CD4-positive, alpha-beta T cell treated with Interleukin-1 beta for 1 hour (primary cell): Measurements from ENCODE around the gene PUM1.

Source experiments
- DNase-seq, 2 donors: peaks; one replicate each; pipeline ENCODE4 v3.0.0-alpha.2; 2020 to 2022

PUM1 gene

DNA sequence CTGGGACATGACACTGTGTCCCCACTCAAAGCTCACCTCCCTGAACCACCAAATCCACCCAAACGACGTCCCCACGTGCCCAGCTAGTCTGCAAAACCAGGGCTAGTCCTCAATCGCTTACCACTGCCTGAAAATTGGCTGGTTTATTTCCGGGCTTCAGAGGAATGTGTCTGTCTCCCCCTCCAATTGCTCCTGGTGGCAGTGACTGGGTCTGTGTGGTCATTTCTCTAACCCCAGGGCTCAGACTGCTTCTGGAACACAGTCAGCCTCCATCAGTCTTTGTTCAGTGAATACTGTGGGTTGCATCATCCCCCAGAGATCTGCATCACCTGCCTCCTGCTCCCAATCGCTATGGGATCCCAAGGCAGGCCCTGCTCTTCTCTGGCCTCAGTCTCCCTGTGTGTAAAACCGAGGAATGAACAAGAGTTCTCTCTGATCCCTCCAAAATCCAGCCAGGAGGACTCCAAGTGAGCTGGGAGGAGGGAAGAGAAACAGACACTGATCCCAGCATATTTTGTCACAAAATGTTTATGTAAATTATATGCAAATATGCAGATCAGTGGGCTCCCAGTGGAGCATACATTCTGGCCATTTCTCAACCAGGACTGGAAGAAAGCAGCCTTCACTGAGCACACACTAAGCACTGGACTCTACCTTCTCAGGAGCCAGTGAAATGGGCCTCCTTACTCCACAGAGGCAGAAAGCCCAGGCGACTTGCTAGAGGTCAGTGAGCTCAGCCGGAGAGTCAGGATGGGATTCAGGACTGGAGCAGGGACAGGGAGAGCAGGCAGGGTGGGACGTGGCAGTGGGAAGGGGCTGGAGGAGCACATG lies 177.8 kb downstream of the PUM1 start:
- no peak for DNase-seq

DNA sequence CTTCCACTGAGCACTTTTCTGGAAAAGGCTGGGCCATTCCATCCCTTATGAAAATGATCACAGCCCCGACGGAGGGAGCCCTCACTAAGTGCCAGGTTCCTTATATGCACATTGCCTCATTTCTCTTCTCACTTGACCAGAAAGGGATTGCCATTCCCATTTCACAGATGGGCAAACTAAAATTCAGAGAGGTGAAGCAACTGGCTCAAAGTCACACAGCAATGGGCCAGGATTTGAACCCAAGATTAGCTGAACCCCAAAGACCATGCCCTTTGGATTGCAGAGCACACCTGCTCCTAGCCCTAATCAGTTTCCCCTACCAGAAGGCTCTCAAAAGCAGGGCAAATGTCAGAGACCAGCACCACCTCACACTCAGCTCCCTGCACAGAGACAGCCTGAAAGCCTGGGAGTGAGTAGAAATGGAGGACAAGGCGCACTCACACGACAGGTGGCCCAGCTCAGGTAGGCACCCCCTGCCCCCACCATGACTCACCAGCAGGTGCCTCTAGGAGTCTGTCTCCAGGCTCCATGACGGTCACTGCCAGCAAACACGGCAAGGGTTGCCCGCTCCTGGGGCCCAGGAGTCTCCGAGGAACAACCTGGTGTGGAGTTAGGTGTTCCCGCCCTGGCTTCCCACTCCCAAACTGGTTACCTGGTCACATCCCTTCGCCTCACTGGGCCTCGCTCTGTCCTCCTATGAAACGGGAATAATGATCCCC lies 178.6 kb downstream of the PUM1 start:
- no peak for DNase-seq

DNA sequence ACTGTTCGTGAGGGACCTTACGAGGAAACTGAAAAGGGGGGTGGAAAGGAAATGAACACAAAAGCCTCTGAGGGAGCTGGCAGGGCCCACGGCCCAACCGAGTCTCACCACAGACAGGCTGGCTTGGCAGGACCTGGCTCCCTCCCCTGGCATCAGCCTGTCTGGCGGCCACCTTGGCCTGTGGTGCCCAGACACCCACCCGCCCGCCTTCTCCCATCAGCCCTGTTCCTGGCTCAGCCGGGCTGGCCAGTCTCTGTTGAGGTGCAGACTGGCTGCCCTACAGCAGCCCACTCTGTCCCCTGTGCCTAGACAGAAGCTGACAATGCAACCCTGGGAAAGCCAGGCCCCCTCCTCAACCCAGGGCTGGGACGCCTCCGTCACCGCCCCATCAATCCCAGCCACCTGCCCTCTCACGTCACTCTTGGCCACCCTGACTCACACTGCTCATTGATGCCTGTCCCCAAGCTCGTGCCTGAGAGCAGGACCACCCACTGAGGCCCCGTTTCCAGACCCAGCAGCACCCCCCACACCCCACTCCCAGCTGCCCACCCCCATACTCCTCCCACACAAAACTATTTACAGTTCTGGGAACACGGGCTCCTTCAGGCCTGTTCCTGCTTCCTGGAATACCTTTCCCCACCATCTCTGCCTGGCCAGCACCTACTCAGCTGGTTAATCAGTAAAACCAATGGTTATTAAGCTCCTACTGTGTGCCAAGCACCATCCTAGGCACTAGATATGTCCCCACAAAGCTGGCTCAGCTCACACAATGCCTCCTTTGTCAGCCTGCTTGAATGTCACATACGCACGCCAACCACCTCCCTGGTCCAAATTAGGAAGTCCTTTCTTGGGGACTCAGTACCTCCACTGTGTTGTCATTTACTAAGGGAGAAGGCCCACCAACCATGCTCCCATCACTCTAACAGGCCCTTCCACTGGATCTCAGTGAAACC lies 179.7 kb downstream of the PUM1 start:
- no peak for DNase-seq

DNA sequence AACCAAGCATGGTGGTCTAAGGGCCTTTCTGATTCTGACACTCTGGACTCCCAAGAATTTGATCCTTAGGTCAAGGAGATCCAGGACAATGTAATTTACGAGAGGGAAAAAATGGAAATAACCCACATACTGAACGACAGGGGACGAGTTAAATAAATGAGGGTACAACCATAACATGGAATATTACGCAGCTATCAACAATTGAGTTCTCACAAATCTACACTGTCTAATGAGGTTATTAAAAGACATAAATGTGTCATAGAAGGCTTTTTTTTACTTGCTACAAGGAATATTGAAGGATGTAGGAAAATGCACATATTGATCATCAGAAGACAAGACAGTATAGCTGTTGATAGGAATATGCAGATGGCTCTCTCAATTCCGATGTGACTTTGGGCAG lies 180.8 kb downstream of the PUM1 start:
- no peak for DNase-seq

DNA sequence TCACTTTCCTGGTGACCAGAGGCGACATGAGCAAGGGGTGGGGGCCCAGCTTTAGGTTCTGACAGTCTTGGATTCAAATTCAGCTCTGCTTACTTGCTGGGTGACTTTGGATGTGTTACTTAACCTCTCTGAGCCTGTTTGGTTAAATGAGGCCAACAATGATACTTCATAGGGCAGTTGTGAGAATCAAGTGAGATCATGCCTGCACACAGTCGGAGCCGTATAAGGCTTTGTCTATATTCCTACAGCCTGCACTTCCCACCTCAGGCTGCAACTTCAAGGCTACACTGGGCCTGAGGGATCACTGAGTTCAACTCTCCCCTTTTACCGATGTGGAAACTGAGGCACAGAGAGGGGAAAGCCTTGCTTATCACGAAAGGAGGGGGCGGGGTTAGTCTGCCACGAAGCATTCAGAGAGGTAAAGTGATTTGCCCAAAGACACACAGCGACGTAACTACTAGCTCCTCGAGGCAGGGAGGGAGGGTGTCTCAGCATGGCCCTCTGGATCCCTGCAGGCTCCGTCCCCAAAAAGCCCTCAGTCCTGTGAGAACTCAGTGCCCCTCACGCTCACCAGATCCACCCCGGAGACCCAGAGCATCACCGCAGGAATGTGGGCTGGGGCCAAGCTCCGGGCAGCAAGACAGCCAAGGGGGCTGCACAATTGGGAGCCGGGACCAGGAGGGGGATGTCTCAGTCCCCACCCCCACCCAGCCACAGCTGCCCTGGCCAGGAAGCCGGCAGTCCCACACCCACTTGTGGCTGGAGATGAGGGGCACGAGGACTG lies 181.9 kb downstream of the PUM1 start:
- DNase-seq, result no peak

DNA sequence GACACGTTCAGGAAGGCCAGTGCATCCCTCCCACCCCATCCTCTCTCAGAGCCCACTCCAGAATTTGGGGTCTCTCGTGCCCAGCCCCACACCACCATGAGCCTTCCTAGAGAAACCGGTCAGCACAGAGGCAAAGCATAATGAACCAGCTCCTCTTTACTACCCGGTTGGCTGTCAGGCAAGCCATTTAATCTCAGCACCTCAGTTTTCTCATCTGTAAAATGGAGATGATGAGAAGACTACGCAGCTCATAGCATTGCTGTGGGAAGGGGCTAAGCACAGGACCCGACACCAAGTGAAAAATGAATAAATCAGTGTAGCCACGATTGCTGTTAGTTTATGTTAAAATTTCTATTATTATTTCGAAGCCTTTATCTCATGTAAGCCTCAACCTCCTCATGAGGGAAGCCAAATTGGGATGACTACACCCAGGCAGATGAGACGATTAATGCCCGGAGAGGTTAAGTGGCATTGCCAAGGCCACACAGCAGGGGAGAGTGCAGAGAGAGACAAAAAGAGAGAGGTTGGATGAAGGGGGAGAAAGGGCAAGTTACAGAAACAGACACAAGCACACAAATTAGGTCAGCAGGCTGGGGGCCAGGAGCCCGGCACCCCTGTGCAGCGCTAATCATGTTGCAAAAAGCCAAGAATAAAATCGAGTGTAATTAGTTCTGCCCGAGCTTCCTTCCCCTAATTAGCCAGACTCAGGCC lies 182.7 kb downstream of the PUM1 start:
- DNase-seq, result no peak
